Prostate gland (tissue), 2 donors: ENCODE data around the gene ENOPH1. TPM values are rescaled to one million over a fixed set of nuclear protein-coding genes. Genes with fewer than 3 reads are reported as not detected.

Experiments
- DNase-seq: peaks from one replicate; pipeline ENCODE4 v3.0.0-alpha.2; 2019; ENCODE audit warnings: low spot score
- H3K27ac ChIP-seq, 2 donors: fragments of 200-600 bp; sonication (generic); 2 replicates each; pipeline ENCODE4 v1.5.1; 2017 to 2019
- H3K27me3 ChIP-seq: fragments of 200-600 bp; sonication (generic); replicated peaks from 2 replicates; pipeline ENCODE4 v1.5.1; 2019; ENCODE audit not compliant: insufficient read depth
- H3K36me3 ChIP-seq, 2 donors: fragments of 200-600 bp; sonication (generic); 1 replicate in 1 of 2; 2 replicates in 1 of 2; pipeline versions ENCODE4 v1.5.1 to v1.8.1; 2017 to 2019
- H3K4me1 ChIP-seq: fragments of 200-600 bp; sonication (generic); replicated peaks from 2 replicates; pipeline ENCODE4 v1.5.1; 2019
- H3K4me3 ChIP-seq, 2 donors: fragments of 200-600 bp; sonication (generic); 2 replicates each; pipeline ENCODE4 v1.5.1; 2017 to 2019
- H3K9me3 ChIP-seq: fragments of 200-600 bp; sonication (generic); 2 replicates; pipeline ENCODE4 v1.5.1; 2017
- CTCF ChIP-seq, 4 experiments: fragments of 200-600 bp in 2 of 4; fragments of 450-650 bp in 2 of 4; sonication (generic) in 2 of 4; IDR thresholded peaks; 1 replicate in 3 of 4; 2 replicates in 1 of 4; pipeline ENCODE4 v1.5.1; 2016 to 2019; ENCODE audit warnings: antibody characterized with exemption in 4 of 4, mild to moderate bottlenecking in 2 of 4, moderate library complexity in 2 of 4
- POLR2A ChIP-seq: fragments of 450-650 bp; IDR thresholded peaks from one replicate; pipeline ENCODE4 v1.6.1; 2016; ENCODE audit warnings: antibody characterized with exemption, mild to moderate bottlenecking
- POLR2AphosphoS5 ChIP-seq: sonication (generic); formaldehyde crosslinking; IDR thresholded peaks from one replicate; pipeline ENCODE4 v1.6.1; 2017; ENCODE audit warnings: antibody characterized with exemption
- WGBS: methylation state at CpG from one replicate; pipeline ENCODE4 v1.1.5; 2018; 5-methylcytosine and 5-hydroxymethylcytosine counted together
- intact Hi-C: fragments of 100-400 bp; cut with DNase I; formaldehyde crosslinking; loops from one replicate; pipeline ENCODE4 v1.14.2; 2022
- total RNA-seq, 2 donors: library from RNA; depleted of rRNA; stranded (reverse); fragments of >200 nt; gene quantifications; one replicate each; pipeline ENCODE4 v1.1.0, GENCODE V29; 2016

Gene ENOPH1
- total RNA-seq, 2 donors from 2014 or later = 28.7 to 38.1 TPM

GRCh38 chr4:82434949-82435348 is 4.6 kb downstream of the ENOPH1 start:
- TF ChIP-seq POLR2A (no peak), POLR2AphosphoS5 (no peak), CTCF (IDR thresholded peaks at IDR 0.05) (no peak)
- no peaks in the 10 kb centered on the region for H3K9me3 ChIP-seq
- no peak overlapping the region for H3K27ac ChIP-seq
- no peaks in the 10 kb centered on the region for H3K4me1 ChIP-seq
- H3K27me3 ChIP-seq = no peaks in the 10 kb centered on the region
- H3K4me3 ChIP-seq = no peak overlapping the region
- no peak for DNase-seq
- H3K36me3 ChIP-seq = no peaks in the 10 kb centered on the region
- 100% methylated on average over 7 of the region's 7 CpGs for WGBS
- intact Hi-C loops = loop anchor here (10.0 kb wide), 1 partner anchor 600 kb away; the partner anchor contains the start of gene COPS4

DNA sequence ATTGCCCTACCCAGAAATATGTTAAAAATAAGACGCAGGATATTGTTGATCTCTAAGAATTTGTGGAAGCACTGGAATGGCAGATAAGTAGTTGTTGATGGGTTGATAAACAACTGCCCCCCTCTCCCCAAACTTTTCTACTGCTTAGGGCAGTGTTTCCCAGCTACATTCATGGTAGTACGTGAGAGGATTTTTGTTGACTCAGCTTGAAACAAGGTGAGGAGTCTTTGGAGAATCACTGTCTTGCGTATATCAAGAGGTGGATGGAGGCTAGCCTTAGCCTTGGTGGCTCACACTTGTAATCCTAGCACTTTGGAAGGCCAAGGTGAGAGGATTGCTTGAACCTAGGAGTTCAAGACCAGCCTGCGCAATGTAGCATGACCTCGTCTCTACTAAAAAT is 5.7 kb downstream of the ENOPH1 start:
- DNase-seq = no peak
- H3K27me3 ChIP-seq = no peaks in the 10 kb centered on the region
- intact Hi-C loops = loop anchor here (10.0 kb wide), 1 partner anchor 599 kb away; the partner anchor contains the start of gene COPS4
- no peak overlapping the region for H3K4me3 ChIP-seq
- H3K27ac ChIP-seq = no peak overlapping the region
- 97% methylated on average over 5 of the region's 5 CpGs for WGBS
- H3K9me3 ChIP-seq = no peaks in the 10 kb centered on the region
- no peaks in the 10 kb centered on the region for H3K4me1 ChIP-seq
- TF ChIP-seq POLR2AphosphoS5 = no peak
- no peak for TF ChIP-seq CTCF (IDR thresholded peaks at IDR 0.05)
- no peak for TF ChIP-seq POLR2A
- H3K36me3 ChIP-seq = no peaks in the 10 kb centered on the region

DNA sequence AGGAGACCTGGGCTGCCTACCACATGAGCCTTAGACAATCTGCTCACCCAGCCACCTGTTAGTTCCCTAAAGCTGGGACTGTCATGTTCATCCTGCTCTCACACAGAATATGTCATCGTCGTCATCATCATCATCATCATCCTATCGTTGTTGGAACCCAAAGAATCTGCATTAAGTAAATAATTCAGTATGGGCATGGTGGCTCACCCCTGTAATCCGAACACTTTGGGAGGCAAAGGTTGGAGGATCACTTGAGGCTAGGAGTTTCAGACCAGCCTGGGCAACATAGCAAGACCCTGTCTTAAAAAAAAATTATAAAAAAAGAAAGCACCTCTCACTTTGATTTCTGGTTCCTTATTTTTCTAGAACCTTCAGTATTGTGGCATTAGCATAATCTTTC is 6.4 kb downstream of the ENOPH1 start:
- DNase-seq = no peak
- TF ChIP-seq POLR2AphosphoS5 (no peak), CTCF (IDR thresholded peaks at IDR 0.05) (no peak), POLR2A (no peak)
- no peaks in the 10 kb centered on the region for H3K36me3 ChIP-seq
- H3K27me3 ChIP-seq = no peaks in the 10 kb centered on the region
- 97% methylated on average over 4 of the region's 4 CpGs for WGBS
- no peak overlapping the region for H3K4me3 ChIP-seq
- intact Hi-C loops = loop anchor here (10.0 kb wide), 1 partner anchor 598 kb away; the partner anchor contains the start of gene COPS4
- H3K27ac ChIP-seq = no peak overlapping the region
- H3K9me3 ChIP-seq = no peaks in the 10 kb centered on the region
- no peaks in the 10 kb centered on the region for H3K4me1 ChIP-seq

DNA sequence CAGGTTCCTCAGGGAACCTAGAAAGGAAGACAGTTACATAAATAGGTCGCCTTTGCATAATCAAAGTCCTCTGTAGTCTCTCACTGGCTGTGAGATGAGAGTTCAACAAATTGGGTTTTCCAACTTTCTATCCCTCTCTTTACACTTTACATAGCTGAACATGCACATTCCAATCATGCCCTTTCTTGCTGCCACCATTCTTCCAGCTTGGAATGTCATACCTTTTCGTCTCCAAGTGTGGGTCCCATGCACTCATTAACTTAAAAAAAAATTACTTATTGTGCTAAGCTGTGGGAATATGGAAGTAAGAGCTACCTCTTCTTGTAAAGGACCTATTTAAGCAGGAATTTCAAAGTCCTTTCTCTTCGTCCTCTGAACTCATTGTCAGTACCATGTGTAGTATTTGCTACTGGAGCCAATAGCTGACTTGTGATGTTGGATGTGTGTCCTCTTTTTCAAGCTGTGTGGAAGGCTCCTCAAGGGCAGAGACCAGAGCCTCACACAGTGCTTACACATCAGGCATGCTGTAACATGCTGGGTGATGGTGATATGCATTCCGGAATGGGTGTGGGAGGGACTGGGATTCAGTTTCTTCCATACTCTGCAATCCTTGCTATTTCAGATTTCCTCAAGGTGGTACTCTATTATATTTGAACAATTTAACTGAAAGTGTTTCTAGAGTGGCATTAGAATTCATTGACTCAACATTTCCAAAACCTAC is 7.1 kb downstream of the ENOPH1 start:
- peak; percentile 26 for DNase-seq
- TF ChIP-seq POLR2AphosphoS5 (no peak), CTCF (IDR thresholded peaks at IDR 0.05) (no peak), POLR2A (no peak)
- Histone ChIP-seq H3K36me3 (no peaks in the 10 kb centered on the region), H3K27me3 (no peaks in the 10 kb centered on the region), H3K9me3 (no peaks in the 10 kb centered on the region), H3K4me3 (no peak overlapping the region), H3K4me1 (no peaks in the 10 kb centered on the region), H3K27ac (no peak overlapping the region)
- intact Hi-C loops = loop anchor here (10.0 kb wide), 1 partner anchor 597 kb away; the partner anchor contains the start of gene COPS4
- 57% methylated on average over 4 of the region's 4 CpGs for WGBS

DNA sequence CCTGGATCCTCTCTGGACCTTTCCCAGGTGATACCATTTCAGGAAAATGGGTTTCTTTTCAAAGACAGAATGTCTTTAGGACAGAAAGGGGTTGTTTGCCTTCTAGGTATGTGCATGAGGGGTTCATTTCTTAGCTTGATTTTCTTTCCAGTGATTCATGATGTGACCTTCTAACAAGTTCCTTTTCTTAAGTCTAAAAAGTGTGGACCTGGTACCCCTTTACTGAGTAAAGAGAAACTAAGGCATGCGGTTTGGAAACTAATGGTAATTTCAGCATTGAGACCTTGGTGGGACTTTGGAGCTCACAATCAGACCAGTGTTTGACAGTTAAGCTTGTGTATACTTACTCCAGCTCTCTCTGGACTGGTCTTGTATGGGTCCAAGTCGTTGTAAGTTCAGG is 8.7 kb downstream of the ENOPH1 start:
- intact Hi-C loops = loop anchor here (10.0 kb wide), 1 partner anchor 596 kb away; the partner anchor contains the start of gene COPS4
- Histone ChIP-seq H3K4me3 (no peak overlapping the region), H3K9me3 (no peaks in the 10 kb centered on the region), H3K36me3 (no peaks in the 10 kb centered on the region), H3K27ac (no peak overlapping the region), H3K27me3 (no peaks in the 10 kb centered on the region), H3K4me1 (no peaks in the 10 kb centered on the region)
- 83% methylated on average over 2 of the region's 2 CpGs for WGBS
- no peak for TF ChIP-seq POLR2AphosphoS5
- no peak for TF ChIP-seq CTCF (IDR thresholded peaks at IDR 0.05)
- TF ChIP-seq POLR2A = no peak
- DNase-seq = no peak
